GM18502 (cell line): Measurements from ENCODE around the gene CTSG.
"Not testable (repeated sequence)": the region's sequence is repeated elsewhere in the genome, so short reads cannot be mapped to it uniquely, and the experiment has no call there.

Experiments
- ATAC-seq: cut with Tn5 transposase; IDR thresholded peaks from one replicate; pipeline ENCODE4 v1.9.1; 2021; ENCODE audit warnings: mild to moderate bottlenecking; ENCODE audit not compliant: unreplicated experiment, poor library complexity

Gene CTSG

GRCh38 chr14:24549064-24549463 lies 27.0 kb downstream of the CTSG start:
- not testable (repeated sequence) for ATAC-seq

GRCh38 chr14:24542346-24542936 lies 33.6 kb downstream of the CTSG start:
- no peak for ATAC-seq

- no peak for ATAC-seq
Observed at GRCh38 chr14:24535737-24536136, 40.3 kb downstream of the CTSG start.

GRCh38 chr14:24534286-24534685 lies 41.8 kb downstream of the CTSG start:
- ATAC-seq, result no peak

- ATAC-seq, result not testable (repeated sequence)
Observed at GRCh38 chr14:24525877-24526620, 50.0 kb downstream of the CTSG start.
